Measurements from ENCODE around the gene SLC25A38.

Gene SLC25A38

DNA sequence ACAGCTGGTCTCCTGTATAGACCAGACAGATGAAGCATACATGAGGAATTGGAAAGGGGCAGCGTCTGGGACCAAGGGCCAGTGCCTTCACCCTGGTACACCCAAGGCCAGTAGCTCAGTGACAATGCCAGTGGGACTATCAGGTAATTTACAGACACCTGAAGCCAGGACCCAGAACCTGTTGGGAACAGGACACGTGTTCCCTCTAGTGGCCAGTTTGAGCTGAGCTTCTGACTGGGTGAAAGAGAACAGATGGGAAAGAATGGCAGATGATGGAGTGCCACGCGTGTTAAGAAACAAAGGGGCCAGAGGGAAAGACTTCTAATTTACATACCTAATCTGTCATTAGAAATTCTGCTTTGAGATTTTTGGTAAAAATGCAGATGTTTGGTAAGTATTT, 5.1 kb upstream of the SLC25A38 start:
- DNase-seq: peak; percentile 17

DNA sequence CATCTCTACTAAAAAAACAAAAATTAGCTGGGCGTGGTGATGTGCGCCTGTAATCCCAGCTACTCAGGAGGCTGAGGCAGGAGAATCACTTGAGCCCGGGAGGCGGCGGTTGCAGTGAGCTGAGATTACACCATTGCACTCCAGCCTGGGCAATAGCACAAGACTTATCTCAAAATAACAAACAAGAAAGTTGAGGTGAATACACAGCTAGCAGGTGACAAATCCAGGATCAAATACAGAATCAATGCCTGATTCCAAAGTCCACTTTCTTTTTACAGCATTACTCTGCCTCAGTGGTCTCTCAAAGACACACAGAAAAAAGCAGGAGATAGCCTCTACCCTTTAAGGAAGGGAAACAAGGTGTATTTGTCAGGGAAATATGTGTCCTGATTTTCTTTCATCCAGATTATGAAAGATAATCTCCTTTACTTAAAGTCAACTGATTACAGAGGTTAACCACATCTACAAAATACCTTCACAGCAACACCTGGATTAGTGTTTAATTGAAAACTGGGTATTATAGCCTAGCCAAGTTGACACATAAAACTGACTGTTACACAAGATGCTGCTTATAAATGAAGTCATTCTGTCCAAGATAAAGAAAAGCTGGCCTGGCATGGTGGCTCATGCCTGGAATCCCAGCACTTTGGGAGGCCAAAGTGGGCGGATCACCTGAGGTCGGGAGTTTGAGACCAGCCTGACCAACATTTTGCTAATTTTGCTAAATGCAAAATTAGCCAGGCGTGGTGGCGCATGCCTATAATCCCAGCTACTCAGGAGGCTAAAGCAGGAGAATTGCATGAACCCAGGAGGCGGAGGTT, 4.0 kb upstream of the SLC25A38 start:
- DNase-seq: no peak

DNA sequence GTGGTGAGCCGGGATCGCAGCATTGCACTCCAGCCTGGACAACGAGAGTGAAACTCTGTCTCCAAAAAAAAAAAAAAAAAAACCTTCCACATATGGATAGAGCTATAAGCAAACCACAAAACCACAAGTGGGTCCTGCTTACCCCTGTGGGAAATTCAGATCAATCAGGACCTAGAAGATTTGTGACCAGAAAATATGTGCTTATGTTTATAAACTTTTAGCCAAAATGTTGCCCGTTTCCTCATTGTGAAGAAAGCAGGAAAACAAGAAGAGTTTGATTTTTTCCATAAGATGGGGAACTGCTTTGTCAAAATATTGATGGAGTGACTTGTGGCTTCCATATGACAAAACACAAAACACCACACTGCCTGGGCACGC, 3.4 kb upstream of the SLC25A38 start:
- DNase-seq: no peak

DNA sequence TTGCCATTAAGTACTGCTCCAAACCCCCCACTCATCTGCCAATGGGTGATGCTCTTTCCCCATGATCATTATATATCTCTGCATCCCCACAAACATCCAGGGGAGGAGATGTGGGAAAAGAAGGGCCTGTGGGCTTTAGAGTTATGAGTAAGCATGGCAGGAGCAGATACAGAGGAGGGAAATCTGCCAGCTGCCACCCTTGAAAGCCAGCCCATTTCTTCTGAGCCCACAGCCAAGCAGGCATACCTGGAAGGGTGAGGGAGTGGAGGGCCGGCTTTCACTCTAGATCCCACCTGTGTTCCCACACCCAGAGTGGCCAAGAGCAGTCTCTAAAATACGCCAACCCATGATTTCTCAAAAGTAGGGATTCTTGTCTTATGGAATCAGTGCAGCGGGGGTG, 1.7 kb upstream of the SLC25A38 start:
- DNase-seq: no peak

DNA sequence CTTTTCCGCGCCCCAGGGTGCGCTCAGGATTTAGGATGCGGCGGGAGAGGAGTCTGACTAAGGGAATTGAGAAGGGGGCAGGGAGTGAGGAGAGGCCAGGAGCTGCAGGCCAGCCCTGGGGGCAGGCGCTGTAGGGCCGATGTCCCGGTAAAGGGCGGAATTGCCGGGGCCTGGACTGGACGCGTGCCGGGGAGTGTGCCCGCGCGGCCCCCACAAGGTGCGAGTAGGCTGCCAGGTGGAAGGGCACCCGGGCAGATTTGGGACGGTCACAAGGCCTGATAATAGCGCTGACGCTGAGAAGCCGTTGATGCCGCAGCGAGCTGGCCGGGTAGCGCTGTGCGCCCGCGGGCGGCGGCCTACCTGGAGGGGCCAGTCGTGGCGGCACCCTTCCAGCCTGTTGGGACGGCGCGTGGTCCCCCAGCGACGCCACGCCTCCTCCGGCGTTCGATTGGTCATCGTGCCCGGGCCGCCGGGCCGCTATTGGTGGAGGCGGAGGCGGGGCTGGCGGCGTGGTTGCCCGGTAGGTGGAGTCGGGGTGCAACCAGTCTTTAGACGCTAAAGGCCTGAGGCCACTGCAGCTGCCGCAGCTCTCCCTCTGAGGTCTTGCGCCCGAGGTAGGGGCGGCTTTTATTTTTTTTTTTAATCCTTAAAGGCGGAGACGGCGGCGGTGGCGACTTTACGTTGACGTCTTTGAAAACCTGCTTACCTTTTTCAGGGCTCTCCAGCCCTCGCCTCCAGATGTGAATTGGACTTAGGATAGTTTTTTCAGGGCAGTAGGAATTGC, 903 bp downstream of the SLC25A38 start:
- DNase-seq: peak; percentile 95

DNA sequence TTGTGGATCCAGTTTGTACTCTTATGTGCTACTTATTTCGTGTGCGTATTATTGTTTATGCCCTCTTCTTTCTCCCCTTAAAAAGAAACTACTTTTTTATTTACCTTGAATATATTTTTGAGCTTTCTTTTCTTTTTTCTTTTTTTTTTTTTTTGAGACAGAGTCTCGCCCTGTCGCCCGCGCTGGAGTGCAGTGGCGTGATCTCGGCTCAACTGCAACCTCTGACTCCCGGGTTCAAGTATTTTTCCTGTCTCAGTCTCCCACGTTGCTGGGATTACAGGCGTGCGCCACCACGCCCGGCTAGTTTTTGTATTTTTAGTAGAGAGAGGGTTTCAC, 1.5 kb downstream of the SLC25A38 start:
- no peak for DNase-seq

DNA sequence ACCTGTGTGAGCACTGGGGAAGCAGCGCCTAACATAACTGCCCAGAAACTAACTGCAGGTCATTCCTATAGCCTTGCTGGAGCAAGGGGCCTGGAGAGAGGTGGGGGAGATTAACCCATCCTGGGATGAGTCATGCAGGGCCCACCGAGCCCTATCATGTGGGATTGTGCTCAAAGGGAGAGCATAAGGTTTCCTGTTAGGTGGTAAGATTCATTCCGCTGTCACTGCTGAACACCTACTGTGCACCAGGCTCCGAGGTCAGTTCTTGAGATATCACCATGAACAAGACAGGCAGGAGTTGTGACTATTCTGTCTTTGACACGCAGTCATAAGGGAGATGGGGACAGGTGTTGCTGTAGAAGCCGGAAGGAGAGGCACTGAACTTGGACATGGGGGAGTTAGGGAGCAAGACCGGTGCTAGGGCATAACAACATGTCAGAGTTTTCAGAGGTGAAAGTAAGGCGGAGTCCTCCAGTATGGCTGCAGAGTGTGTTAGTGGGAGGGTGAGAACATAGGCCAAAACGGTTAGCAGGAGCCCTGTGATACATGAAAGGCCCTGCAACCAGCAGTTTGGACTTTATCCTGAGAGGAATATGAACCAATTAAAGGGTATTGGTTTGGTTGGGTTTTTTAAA, 2.4 kb downstream of the SLC25A38 start:
- no peak for DNase-seq

DNA sequence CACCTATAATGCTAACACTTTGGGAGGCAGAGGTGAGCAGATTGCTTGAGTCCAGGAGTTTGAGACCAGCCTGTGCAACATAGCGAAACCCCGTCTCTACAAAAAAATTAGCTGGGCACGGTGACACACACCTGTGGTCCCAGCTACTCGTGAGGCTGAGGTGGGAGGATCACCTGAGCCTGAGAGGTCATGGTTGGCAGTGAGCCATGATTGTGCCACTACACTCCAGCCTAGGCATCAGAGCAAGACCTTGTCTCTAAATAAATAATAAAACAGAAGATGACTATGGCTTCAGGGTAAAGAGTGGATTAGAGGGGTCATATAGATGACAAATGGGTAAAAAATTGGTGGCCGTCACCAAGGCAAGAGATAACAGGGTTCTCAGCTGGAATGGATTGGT, 3.1 kb downstream of the SLC25A38 start:
- DNase-seq: no peak

DNA sequence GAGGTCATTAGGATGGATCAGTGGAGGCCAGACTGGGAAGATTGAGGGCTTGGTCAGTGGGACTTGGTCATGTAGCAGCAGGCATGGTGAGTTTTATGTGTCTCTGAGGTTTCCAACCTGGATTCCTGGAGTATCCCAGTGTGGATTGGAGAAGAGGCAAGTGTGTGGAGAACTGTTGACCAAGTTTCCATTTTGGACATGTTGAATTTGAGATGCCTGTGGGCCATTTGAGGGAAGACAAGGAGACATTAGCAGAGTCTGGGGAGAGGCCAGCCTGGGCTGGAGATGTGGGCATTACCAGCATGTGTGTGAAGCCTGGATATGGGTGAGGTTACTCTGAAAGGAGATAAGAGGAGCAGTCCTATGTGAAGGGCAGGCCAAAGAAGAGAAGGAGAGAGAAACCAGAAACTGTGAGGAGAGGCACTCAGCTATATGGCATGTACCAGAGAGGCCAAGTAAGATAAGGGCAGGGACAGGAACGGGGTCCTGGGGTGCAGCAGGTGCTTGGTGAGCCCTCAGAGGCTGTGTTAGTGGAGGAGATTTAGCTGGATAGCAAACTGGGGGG, 4.3 kb downstream of the SLC25A38 start:
- DNase-seq: no peak

DNA sequence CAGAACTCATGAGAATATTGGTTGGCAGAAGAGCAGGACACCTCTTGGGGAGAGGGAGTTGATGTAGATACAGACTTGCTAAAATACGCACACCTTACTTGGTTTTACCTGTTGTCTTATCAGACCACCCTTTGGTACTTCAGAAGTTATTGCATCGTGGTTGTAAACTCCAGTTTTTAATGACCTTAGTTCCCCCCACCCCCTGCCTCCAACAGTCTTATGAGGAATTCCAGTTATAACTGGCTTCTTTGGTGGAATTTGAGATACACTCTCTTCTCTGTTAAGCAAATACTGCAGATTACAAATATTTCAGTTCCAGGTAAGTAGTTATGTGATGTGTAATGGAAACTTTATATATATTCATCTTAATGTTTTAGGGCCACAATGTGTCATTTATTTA, 5.0 kb downstream of the SLC25A38 start:
- no peak for DNase-seq

DNA sequence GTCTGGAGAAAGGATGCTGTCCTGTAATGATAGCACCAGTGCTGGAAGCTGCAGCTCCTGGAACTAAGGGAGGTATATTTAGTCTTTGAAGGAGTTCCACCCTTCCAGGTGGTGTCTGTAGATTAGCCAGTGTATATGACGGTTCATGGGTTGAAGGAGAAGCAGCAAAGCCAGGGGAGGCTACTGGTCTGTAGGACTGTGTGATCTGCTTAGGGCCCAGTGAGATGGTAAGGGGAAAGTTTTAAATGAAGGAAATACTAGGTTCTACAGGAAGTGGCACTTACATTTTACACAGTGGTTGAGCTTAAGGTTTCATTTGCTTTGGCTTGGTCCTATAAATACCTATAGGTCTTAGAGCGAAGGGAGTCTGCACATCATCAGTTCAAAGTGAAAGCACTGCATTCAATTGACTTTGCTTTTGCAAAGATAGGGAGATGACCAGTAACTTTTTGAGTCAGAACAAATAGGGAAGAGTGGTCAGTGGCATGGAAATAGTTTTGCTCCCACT, 5.6 kb downstream of the SLC25A38 start:
- DNase-seq: no peak

DNA sequence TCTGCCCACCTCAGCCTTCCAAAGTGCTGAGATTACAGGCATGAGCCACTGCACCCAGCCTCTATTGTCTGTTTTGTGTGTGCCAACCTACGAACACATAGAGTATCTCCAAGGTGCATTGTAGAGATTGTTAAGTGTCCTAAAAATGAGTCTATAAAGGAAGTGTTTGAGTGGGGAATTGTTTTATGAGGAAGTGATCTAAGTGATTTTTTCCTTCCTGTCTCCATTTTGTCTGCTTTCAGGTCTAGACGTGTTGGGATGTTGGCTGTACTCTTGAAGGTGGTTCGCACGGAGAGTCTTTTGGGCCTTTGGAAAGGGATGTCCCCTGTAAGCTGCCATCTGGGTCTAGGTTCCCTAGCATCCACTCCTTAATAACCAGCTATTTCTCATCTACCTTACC, 7.0 kb downstream of the SLC25A38 start:
- DNase-seq: no peak

DNA sequence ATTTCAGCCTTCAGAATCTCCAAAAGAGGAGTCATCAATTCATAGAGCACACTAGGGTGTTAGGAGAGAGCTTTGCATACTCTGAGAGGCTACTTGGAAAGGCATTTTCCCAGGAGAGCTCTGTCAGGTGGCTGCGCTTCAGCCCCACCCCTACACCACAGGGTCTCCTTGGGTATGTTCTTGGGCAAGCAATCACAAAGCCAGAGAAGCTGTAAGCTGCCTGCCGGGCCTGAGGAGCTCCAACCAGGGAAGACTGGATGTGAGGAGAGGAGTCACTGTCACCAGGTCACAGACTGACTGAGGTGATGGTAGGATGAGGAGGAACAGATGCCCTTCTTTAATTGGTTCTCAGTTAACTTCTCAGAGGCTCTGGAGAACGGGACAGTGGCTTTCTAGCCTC, 13.5 kb downstream of the SLC25A38 start:
- DNase-seq: no peak

DNA sequence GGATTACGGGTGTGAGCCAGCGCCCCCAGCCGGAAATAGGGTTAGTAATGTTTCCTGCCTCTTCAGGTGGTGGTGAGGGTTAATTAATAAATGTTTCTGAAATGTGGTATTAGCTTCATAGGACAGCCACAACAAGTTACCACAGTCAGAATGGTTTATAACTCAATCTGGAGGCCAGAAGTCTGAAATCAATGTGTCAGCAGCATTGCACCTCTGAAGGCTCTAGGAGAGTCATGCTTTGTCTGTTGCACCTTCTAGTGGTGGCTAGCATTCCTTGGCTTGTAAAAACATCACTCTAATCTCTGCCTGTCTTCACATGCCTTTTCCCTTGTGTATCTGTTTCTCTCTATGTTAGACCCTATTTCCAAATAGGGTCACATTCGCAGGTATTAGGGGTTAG, 15.5 kb downstream of the SLC25A38 start:
- DNase-seq: no peak

DNA sequence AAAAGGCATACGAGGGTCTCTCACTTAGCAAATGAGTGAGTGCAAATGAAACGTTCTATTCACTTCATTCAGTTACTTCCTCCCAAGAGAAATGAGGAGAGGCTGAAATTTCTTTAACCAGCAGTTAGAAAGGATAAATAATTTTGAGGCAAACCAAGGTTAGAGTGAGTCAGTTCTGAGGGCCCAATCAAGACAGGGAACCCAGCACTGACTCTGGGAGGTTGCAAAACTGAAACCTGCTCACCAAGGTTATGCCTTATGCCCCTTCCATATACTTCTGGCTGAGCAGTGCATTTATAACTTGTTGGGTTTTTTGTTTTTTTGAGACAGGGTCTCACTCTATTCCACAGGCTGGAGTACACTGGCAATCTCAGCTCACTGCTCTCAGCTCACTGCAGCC, 18.8 kb downstream of the SLC25A38 start:
- no peak for DNase-seq

DNA sequence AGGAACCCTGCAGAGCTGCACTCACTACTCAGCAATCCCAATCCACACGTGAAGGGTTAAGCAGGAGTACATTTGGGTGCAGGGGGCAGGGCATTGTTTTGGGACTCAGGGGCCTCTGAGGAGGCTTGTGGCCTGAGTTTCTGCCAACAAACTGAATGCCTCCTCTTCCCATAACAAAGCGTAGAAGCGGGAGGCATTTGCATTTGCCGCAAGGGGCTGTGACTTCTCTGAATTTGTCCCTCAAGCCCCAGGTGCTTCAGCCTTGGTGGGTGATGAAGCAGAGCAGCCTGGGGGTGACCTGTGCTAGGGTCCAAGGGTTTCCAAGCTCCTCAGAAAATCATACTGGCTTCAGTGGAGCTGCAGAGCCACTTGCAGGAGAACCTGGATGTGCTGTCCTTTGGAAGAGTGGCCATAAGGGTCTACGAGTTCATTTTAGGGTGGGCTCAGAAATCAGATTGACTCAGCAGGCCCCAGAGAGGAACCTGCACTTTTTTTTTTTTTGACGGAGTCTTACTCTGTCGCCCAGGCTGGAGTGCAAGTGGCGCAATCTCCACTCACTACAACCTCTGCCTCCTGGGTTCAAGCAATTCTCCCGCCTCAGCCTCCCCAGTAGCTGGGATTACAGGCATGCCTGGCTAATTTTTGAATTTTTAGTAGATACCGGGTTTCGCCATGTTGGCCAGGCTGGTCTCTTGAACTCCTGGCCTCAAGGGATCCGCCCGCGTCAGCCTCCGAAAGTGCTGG, 21.9 kb downstream of the SLC25A38 start:
- no peak for DNase-seq

DNA sequence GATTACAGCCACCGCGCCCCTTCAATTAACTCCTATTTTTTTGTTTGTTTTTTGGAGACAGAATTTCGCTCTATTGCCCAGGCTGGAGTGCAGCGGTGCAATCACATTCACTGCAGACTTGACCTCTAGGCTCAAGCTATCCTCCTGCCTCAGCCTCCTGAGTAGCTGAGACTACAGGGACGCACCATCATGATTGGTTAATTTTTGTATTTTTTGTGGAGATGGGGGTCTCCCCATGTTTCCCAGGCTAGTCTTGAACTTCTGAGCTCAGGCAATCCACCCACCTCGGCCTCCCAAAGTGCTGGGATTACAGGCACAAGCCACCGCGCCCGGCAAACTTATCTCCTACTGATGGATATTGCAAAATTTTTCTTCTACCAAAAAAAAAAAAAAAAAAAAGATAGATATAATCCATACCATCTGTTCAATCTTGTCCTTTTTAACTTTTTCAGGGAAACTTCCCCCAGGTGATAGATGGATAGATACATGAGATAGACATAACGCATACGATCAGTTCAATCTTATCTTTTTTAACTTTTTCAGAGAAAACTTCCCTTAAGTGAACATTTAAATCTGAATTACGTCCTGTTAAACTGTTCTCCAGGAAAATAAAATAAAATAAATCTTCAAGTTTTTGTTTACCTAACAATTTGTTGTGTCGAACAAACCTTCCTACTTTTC, 22.7 kb downstream of the SLC25A38 start:
- no peak for DNase-seq

DNA sequence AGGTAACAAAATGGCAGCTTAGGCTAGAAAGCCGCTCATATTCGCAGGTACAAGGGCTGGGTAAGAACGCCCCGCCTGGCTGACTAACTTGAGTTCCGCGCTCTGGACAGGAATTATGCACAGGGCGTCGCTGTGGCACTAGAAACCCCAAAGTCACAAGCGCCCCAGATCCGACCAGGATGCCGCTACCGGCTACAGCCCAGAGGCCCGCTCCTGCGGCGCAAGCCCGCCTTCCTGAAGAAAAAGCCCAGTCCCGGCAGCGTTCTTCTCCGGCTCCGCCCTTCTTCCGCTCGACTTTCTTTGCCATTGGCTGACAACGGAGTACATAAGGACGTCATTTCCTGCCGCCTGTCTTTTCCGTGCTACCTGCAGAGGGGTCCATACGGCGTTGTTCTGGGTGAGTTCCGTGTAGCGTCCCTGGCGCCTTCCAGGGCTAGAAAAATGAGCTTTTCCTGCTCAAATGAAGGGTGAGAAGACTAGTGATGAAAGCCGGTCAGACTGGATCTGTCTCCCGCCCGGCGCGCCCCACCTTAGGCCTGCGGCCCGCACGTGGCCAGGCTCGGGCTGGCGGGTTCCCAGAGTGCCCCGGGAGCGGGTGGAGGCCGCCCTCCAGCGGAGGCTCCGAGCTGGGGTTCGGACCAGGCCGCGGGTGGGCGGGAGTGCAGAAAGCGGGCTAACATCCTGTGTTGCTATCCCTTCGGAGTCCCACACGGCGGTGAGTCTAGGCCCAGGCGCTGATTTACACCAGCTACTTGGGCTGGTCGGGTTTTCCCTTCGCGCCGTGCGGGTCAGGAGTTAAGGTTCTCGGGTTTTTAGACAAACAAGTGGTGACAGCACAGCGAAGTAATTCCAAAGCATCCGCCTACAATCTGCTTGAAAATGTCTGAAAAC, 23.4 kb downstream of the SLC25A38 start, which contains the start of gene RPSA:
RPSA (plus strand) TSS at position 353 of the 891 bp plus-strand sequence. CDS start 934 bp downstream, outside the sequence.
- DNase-seq: peak; percentile 97

DNA sequence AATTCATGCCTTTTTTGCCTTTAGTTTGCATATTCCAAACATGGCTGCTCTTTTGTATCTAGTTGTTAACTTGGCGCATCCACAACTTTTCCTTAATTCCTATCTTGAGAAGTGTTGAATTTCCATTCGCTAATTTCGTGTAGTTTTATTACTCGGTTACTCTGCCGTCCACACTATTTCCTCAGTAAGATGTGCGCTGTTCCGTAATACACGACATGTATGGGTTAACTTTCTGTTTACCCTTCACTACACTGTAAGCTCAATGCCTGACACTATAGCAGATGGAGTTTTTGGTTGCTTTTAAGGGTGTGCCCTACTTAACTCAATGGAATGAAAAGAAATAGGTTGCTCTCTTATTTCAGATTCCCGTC, 24.1 kb downstream of the SLC25A38 start:
- peak; percentile 16 for DNase-seq

DNA sequence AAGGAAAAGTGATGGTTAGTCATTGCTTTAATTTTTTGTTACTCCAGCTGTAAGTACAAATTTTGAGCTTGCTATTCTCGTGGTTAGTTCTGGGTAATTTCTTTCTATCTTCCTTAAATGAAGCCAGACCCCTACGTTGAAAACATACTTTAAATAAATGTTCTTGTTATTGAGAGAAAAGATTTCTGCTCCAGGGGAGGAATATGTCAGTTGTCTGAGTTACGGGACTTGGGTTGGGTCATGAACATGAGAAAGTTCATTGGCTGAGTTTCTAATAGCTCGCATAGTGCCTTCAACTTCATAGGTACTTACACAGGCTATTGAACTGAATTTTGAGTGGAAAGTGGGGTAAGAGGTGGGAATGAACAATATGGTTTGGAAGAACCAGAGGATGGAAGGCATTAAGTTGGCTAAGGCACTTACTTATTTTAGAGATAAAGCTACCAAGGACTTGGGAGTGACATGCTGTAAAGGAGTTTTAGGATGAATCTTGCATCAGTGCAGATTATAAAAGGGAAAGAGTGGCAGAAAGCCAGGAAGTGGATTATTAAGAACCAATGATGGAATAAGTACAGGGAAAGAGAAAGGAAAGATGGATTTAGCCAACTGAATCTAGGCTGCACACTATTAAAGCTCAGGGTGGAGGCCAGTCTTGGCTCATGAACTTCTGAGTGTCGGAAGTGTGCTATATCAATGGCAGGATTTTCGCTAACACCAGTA, 24.8 kb downstream of the SLC25A38 start:
- no peak for DNase-seq
